HL-60/S4 treated with retinoic acid at 250 ng/mL for 4 days and 3 days (cell line): ENCODE measurements around the gene SRP68.

Source experiments
- in situ Hi-C: fragments of 300-500 bp; cut with MboI; formaldehyde crosslinking; loops from 2 replicates; pipeline ENCODE4 v1.7.0; 2022; ENCODE audit warnings: low sequenced_read_pairs

Gene SRP68

GRCh38 chr17:76002100-76002499 lies 70.2 kb downstream of the SRP68 start:
- in situ Hi-C loops: no loop called here

DNA sequence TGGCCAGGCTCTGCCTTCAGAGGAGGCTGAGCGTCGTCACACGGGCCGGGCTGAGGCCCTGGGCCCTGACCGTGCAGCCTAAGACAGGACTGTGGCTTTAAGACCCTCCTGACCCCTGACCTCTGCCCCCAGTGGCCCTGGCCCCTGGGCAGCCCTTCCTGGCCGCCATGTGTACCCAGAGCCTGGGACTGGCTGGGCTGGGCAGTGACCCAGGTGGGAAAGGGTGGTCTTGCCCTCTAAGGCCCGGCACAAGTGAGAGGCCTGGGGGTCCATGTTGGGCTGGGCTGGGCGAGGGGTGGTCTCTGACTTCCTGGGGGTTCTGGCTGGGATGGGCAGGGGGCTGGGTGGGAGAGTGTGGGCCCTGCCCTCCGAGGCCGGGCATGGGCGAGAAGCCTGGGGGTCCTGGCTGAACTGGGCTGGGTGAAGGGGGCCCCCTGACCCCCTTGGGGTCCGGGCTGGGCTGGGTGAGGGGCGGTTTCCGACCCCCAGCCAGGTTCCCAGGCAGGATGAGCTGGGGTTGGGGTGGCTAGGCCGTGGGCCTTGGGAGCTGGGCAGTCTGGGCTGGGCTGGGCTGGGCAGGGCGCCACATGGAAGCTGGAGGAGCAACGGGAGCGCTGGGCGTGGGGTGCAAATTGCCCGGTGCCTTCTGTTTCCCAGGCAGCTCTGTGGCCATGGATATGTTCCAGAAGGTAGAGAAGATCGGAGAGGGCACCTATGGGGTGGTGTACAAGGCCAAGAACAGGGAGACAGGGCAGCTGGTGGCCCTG lies 71.4 kb downstream of the SRP68 start, which contains the start of gene CDK3:
Gene CDK3 (plus strand): TSS at position 101 of the 767 bp plus-strand sequence. CDS start 571 bp downstream, at position 672.
- in situ Hi-C loops: no loop called here

- in situ Hi-C loops: no loop called here
Observed at GRCh38 chr17:76000016-76000754, 72.1 kb downstream of the SRP68 start.

- in situ Hi-C loops: loop anchor here (25.0 kb wide), 1 partner anchor 236 kb away; the partner anchor contains the start of gene GALK1
Observed at GRCh38 chr17:75998327-75998795, 74.0 kb downstream of the SRP68 start.

DNA sequence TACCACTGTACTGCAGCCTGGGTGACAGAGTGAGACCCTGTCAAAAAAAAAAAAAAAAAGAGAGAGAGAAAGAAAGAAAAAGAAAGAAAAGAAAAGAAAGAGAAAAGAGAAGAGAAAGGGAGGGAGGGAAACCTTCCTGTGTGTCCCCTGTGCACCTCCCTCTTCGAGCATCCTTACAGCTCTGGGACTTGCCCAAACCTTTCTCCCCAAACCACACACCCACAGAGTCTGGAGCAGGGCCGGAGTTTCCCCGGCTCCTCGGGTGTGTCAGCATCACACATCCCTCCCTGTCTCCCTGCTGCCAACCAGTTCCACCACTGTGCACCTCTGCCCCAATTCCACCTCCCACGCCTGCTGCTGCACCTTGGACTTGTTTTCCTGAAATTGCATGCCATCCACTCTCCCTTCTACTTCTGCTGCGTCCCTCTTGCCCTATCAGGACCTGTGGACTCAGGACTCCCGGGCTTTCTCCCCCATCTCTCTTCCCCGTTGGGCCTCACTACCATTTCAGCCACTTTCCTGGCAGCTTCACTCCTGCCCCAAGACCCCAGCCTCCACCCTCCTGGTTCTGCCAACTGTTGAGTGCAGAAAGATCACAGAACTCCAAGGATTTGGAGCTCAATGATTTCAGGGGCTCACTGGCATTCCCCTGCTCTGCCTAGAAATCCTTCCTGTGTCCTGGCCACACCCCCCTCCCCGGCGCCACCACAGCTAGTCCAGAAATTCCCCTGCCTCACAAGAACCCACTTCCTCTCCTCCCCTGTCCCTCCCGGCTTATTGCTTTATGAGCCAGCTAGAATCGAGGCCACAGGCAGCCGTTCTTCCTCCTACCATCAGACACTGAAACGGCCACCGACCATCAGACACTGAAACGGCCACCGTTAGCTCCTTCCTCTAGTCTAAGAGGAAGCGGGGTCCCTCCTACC lies 75.4 kb downstream of the SRP68 start:
- in situ Hi-C loops: loop anchor here (25.0 kb wide), 1 partner anchor 235 kb away; the partner anchor contains the start of gene GALK1

GRCh38 chr17:75995385-75995925 lies 76.9 kb downstream of the SRP68 start:
- in situ Hi-C loops: loop anchor here (25.0 kb wide), 1 partner anchor 233 kb away; the partner anchor contains the start of gene GALK1

DNA sequence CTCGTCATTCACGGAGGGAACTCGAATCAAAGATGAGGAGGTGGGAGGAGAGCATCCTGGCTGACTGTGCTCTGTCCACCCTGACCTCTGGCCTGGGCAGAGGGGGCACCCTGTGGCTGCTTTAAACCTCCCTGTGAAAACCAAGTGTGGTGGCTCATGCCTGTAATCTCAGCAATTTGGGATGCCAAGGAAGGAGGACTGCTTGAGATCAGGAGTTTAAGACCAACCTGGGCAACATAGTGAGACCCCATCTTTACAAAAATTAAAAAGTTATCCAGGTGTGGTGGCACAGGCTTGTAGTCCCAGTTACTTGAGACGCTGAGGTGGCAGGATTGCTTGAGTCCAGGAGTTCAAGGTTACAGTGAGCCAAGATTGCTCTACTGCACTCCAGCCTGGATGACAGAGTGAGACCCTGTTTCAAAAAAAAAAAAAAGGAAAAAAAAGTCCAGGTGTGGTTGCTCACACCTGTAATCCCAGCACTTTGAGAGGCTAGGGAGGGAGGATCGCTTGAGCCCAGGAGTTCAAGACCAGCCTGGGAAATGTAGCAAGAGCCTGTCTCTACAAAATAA lies 77.4 kb downstream of the SRP68 start:
- in situ Hi-C loops: loop anchor here (25.0 kb wide), 1 partner anchor 233 kb away; the partner anchor contains the start of gene GALK1

DNA sequence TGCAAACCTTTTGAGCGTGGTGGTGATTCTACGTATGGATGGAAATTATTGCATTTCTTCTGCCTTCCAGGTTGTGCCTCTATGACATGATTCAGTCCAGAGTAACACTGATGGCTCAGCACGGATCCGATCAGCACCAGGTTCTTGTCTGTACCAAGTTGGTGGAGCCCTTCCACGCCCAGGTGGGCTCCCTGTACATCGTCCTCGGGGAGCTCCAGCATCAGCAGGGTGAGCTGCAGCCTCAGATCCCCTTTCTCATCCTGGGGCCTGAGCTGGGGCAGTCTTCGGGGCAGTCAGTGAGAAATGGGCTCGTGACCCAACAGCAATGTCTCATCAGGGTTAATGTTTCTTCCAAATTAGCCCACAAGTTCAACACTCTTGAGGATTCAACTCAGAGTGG lies 80.9 kb downstream of the SRP68 start:
- in situ Hi-C loops: loop anchor here (25.0 kb wide), 1 partner anchor 229 kb away; the partner anchor contains the start of gene GALK1
